Renal cortical epithelial cell (primary cell): ENCODE data around the gene NCK1. TPM values are rescaled to one million over a fixed set of nuclear protein-coding genes. Genes with fewer than 3 reads are reported as not detected.

ENCODE experiments used
- DNase-seq: peaks from one replicate; pipeline ENCODE4 v3.0.0-alpha.2; 2011; ENCODE audit warnings: low read depth
- total RNA-seq: library from RNA; depleted of rRNA; stranded (reverse); fragments of >200 nt; gene quantifications from 2 replicates; pipeline ENCODE4 v1.2.3, GENCODE V29; 2014

The NCK1 gene
- total RNA-seq, 1 donor from 2014 or later: 58.6 TPM

GRCh38 chr3:136908297-136908696 is 46.3 kb downstream of the NCK1 start:
- no peak for DNase-seq

- DNase-seq: no peak
Measured at GRCh38 chr3:136909187-136909586, 47.2 kb downstream of the NCK1 start.

GRCh38 chr3:136910697-136911096 is 48.7 kb downstream of the NCK1 start:
- no peak for DNase-seq

- DNase-seq: no peak
Measured at GRCh38 chr3:136913168-136913567, 51.2 kb downstream of the NCK1 start.

- DNase-seq: no peak
Measured at GRCh38 chr3:136914739-136915138, 52.7 kb downstream of the NCK1 start.

- DNase-seq: no peak
Measured at GRCh38 chr3:136916223-136916622, 54.2 kb downstream of the NCK1 start.

- no peak for DNase-seq
Measured at GRCh38 chr3:136919799-136920580, 58.0 kb downstream of the NCK1 start.

GRCh38 chr3:136920904-136921611 is 59.0 kb downstream of the NCK1 start:
- no peak for DNase-seq

- DNase-seq: no peak
Measured at GRCh38 chr3:136925425-136926190, 63.6 kb downstream of the NCK1 start.

- DNase-seq: no peak
Measured at GRCh38 chr3:136928240-136928639, 66.2 kb downstream of the NCK1 start.

GRCh38 chr3:136929977-136930670 is 68.1 kb downstream of the NCK1 start:
- peak; percentile 62 for DNase-seq

GRCh38 chr3:136931606-136932005 is 69.6 kb downstream of the NCK1 start:
- no peak for DNase-seq

- peak; percentile 90 for DNase-seq
Measured at GRCh38 chr3:136932523-136932922, 70.5 kb downstream of the NCK1 start.

GRCh38 chr3:136932978-136933772 is 71.2 kb downstream of the NCK1 start:
- DNase-seq: peak; percentile 63

- no peak for DNase-seq
Measured at GRCh38 chr3:136937175-136937574, 75.2 kb downstream of the NCK1 start.

GRCh38 chr3:136937851-136938250 is 75.8 kb downstream of the NCK1 start:
- no peak for DNase-seq

GRCh38 chr3:136938334-136938733 is 76.3 kb downstream of the NCK1 start:
- peak; percentile 66 for DNase-seq

- peak; percentile 47 for DNase-seq
Measured at GRCh38 chr3:136939489-136939888, 77.5 kb downstream of the NCK1 start.

- no peak for DNase-seq
Measured at GRCh38 chr3:136942803-136943202, 80.8 kb downstream of the NCK1 start.

GRCh38 chr3:136943436-136943835 is 81.4 kb downstream of the NCK1 start:
- no peak for DNase-seq

- DNase-seq: no peak
Measured at GRCh38 chr3:136946978-136947377, 85.0 kb downstream of the NCK1 start.
